ENCODE measurements around the gene LRRC32. TPM values are rescaled to one million over a fixed set of nuclear protein-coding genes. Genes with fewer than 3 reads are reported as not detected.

The LRRC32 gene
- total RNA-seq, 1 experiment from 2014 or later, result 1.3 TPM

GRCh38 chr11:76640501-76640900, 30.0 kb downstream of the LRRC32 start:
- in situ Hi-C loops (cut with HindIII; ENCODE audit: low pct_unique_long_range_greater_than_20kb, low sequenced_read_pairs), result no loop called here

DNA sequence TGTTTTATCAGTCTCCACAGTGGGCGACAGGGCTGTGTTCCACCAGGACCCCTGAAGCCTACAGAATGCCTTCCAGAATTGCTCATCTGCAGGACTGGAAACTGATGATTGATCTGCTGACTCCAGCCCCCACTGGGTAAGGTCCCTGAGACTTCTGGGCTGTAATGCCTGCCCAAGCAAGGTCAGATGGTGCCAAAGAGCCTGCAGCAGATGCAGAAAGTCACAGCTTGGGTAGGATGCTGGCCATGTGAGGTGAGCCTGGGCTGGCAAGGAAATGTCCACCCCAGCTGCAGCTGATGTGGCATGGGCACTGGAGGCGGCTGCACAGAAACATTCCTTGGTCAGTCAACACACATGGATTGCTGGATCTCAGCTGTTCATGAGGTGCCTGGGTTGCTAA, 30.9 kb downstream of the LRRC32 start:
- DNase-seq (ENCODE audit: low read depth), result no peak
- in situ Hi-C loops (cut with HindIII; ENCODE audit: low pct_unique_long_range_greater_than_20kb, low sequenced_read_pairs), result no loop called here

More at GRCh38 chr11:76640501-76640900, 30.0 kb downstream of the LRRC32 start:
- DNase-seq (ENCODE audit: low read depth), result no peak

DNA sequence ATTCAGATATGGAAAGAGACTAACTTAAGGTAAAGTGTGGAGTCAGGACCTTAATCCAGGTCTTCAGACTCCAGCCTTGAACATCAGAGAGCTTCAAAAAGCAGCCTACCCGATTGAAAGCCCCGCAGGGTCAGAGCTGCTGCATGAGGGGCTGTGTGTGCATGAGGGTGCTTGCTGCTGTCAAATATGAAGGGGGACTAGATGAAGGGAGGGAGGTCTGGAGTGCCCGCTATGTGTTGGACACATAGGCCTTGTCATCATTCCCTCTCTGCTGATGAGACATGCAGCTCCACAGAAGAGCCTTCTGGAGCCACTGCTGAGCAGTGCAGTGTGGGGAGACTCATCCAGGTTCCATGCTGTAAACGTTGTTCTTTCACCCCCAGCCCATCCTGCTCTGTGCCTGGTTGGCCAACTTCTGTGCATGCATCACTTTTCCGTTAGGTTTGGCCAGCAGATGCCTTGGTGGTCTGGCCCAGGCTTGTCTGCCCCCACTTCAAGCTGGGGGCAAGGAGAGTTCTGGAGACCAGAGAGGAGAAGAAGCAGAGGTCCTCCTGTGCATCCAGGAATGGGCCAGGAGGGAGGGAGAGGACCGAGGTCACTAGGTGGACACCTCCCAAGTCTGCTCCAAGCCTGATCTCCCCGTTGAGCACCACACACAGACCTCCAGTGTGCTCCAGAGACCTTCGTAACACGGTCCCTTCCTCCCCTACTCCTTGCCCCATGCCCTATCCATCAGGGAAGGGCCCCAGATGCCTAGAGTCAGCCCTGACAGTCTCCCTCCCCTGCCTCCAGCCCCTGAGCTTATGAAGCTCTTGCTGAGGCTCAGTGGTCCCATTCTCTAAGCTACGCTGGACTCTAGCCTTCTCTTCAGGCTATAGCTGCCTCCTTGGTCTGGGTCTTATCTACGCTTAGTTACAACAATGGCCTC, 32.0 kb downstream of the LRRC32 start:
- no peak for DNase-seq (ENCODE audit: low read depth)
- in situ Hi-C loops (cut with HindIII; ENCODE audit: low pct_unique_long_range_greater_than_20kb, low sequenced_read_pairs), result no loop called here

DNA sequence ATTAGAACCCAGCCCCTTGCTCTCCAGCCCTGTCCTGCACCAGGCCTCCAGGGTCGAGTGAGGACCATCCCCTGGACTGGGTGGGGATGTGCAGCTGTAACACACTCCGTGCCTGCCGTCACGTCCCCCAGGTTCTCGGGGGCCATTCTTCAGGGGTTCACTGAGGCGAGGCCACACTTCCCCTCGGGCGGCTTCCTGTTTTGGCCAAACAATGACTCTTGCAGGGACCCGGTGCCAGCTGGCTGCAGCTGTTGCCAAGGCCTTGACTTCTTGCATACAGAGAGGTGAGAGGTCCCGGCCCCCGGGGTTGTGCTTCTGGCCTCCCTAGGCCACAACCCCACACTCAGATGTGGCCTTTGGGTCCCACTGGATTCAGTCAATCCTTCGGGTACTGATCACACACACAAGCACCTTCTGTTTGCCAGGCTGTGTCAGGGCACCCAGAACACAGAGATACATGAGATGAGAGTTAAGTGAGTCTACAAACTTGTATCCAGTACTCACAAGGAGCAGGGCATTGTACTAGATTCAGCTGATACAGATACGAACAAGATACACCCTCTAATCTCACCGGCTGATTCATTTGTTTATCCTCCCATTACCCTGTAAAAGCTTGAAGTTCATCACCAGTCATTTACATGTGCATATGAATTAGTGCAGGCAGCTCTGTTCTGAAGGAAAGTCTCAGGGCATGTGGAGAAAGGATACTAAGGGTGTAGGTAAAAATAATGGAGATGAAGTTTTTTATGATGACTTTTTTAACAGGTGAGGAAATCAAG, 32.9 kb downstream of the LRRC32 start:
- DNase-seq (ENCODE audit: low read depth), result no peak
- in situ Hi-C loops (cut with HindIII; ENCODE audit: low pct_unique_long_range_greater_than_20kb, low sequenced_read_pairs), result no loop called here

- DNase-seq (ENCODE audit: low read depth), result no peak
- in situ Hi-C loops (cut with HindIII; ENCODE audit: low pct_unique_long_range_greater_than_20kb, low sequenced_read_pairs), result no loop called here
Measured at GRCh38 chr11:76636826-76637460, 33.6 kb downstream of the LRRC32 start.

- in situ Hi-C loops (cut with HindIII; ENCODE audit: low pct_unique_long_range_greater_than_20kb, low sequenced_read_pairs), result no loop called here
Measured at GRCh38 chr11:76635991-76636738, 34.4 kb downstream of the LRRC32 start.

GRCh38 chr11:76634886-76635285, 35.7 kb downstream of the LRRC32 start:
- no peak for DNase-seq (ENCODE audit: low read depth)
- in situ Hi-C loops (cut with HindIII; ENCODE audit: low pct_unique_long_range_greater_than_20kb, low sequenced_read_pairs), result no loop called here

More at GRCh38 chr11:76635991-76636738, 34.4 kb downstream of the LRRC32 start:
- DNase-seq (ENCODE audit: low read depth), result no peak

DNA sequence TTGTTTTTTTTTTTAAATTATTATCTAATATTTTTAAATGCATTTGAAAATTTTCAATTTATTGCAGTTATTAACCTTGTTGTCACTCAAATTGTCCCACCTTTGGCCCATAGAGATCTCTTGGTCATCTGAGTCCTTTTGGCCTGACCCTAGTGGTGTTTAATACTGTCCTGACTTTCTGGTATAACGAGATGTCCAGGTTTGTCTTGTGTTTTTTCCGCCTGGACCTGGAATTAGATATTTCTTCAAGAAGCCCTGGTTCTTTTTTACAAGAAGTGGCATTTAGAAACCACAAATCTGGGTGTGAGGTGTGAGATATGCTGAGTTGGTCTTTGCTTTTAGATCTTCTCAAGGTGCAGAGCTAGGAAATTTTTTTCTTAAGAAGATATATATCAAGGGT, 38.1 kb downstream of the LRRC32 start:
- in situ Hi-C loops (cut with HindIII; ENCODE audit: low pct_unique_long_range_greater_than_20kb, low sequenced_read_pairs), result no loop called here
- no peak for DNase-seq (ENCODE audit: low read depth)

DNA sequence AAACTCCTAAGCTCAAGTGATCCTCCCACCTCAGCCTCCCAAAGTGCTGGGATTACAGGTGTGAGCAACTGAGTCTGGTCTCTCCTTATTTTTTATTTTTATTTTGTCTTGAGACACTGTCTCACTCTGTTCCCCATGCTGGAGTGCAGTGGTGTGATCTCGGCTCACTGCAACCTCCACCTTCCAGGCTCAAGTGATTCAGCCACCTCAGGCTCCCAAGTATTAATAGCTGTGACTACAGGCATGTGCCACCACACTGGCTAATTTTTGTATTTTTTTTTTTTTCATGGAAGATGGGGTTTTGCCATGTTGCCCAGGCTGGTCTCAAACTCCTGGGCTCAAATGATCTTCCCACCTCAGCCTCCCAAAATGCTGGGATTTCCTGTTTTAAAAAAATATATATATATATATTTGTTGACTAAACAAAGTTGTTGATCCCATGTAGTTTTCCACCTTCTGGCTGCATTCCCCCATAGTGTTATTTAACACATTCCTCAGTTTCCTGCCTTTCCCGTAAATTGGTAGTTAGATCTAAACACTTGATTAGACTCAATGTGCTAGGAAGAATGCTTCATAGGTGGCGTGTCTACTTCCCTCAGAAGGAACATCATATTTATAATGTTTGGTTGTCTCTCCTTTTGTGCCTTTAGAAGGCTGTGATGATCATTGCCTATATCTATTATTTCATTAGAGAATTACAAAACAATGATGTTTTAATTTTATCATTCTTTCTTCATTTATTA, 38.8 kb downstream of the LRRC32 start:
- in situ Hi-C loops (cut with HindIII; ENCODE audit: low pct_unique_long_range_greater_than_20kb, low sequenced_read_pairs), result no loop called here
- no peak for DNase-seq (ENCODE audit: low read depth)

- no peak for DNase-seq (ENCODE audit: low read depth)
- in situ Hi-C loops (cut with HindIII; ENCODE audit: low pct_unique_long_range_greater_than_20kb, low sequenced_read_pairs), result no loop called here
Measured at GRCh38 chr11:76630600-76631281, 39.8 kb downstream of the LRRC32 start.

DNA sequence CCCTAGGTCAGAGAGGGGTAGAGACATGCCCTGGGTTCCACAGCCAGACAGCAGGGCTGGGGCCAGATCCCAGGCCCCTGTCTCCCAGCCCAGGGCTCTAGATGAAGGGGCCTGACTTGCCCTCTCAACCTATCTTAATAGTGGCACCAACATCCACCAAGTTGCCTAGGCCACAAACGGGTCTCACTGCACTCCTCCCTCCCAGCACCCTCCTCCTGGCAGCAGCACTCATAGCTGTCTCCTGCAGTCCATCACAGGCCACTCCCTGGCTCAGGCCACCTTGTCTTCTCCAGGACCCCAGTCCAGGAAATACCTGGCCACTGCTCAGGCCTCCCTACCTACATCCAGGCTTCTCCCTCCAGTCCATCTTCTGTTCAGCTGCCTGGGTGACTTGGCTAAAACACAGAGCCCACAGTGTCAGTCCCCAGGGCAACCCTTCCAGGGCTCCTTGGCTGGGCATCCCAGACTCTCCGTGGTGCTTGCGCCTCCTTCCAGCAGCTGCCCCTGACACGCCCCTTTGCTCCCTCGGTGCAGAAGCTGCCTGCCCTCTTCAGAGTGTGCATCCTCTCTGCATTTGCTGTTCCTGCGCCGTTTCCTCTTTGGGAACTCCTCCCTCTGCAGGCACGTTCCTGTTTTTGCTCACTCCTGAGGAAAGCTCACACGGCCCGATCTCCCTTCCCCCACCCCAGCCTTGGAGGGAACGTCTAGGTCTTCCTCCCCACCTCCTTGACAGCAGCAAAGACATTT, 40.5 kb downstream of the LRRC32 start:
- in situ Hi-C loops (cut with HindIII; ENCODE audit: low pct_unique_long_range_greater_than_20kb, low sequenced_read_pairs), result no loop called here
- DNase-seq (ENCODE audit: low read depth), result no peak

GRCh38 chr11:76629116-76629852, 41.3 kb downstream of the LRRC32 start:
- no peak for DNase-seq (ENCODE audit: low read depth)
- in situ Hi-C loops (cut with HindIII; ENCODE audit: low pct_unique_long_range_greater_than_20kb, low sequenced_read_pairs), result no loop called here

DNA sequence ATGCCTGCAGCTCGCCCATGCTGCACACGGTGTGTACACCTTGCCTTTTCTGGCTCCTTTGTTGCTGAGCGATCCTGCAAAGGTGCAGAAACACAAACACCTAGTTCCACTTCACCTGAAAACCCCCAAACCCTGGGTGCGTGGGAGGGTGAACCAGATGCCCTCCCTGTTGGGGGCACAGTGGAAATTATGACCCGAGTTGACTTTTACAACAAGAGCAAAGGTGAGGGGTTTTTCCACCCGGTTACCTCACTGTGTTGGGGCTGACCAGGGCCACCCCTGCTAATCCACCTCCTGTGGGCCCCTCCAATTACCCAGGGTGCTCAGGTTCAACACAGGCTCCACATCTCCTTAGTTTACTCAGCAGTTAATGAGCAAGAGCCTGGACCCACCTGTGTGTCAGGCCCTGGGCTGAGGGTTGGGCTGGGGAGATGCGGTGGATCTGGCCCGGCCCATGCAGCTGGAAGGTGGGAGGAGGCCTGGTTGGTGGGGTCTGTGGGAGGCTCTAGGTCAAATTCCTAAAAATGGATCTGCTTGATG, 42.1 kb downstream of the LRRC32 start:
- in situ Hi-C loops (cut with HindIII; ENCODE audit: low pct_unique_long_range_greater_than_20kb, low sequenced_read_pairs), result no loop called here
- no peak for DNase-seq (ENCODE audit: low read depth)

GRCh38 chr11:76627606-76628005, 42.9 kb downstream of the LRRC32 start:
- in situ Hi-C loops (cut with HindIII; ENCODE audit: low pct_unique_long_range_greater_than_20kb, low sequenced_read_pairs), result no loop called here
- DNase-seq (ENCODE audit: low read depth), result no peak

- no peak for DNase-seq (ENCODE audit: low read depth)
- in situ Hi-C loops (cut with HindIII; ENCODE audit: low pct_unique_long_range_greater_than_20kb, low sequenced_read_pairs), result no loop called here
Measured at GRCh38 chr11:76626921-76627401, 43.6 kb downstream of the LRRC32 start.
